GM19324 (cell line): ENCODE results near the gene PLLP.

ENCODE experiments used
- ATAC-seq: cut with Tn5 transposase; IDR thresholded peaks from one replicate; pipeline ENCODE4 v1.9.1; 2021; ENCODE audit warnings: mild to moderate bottlenecking, moderate library complexity; ENCODE audit not compliant: unreplicated experiment, low FRiP score

PLLP gene

DNA sequence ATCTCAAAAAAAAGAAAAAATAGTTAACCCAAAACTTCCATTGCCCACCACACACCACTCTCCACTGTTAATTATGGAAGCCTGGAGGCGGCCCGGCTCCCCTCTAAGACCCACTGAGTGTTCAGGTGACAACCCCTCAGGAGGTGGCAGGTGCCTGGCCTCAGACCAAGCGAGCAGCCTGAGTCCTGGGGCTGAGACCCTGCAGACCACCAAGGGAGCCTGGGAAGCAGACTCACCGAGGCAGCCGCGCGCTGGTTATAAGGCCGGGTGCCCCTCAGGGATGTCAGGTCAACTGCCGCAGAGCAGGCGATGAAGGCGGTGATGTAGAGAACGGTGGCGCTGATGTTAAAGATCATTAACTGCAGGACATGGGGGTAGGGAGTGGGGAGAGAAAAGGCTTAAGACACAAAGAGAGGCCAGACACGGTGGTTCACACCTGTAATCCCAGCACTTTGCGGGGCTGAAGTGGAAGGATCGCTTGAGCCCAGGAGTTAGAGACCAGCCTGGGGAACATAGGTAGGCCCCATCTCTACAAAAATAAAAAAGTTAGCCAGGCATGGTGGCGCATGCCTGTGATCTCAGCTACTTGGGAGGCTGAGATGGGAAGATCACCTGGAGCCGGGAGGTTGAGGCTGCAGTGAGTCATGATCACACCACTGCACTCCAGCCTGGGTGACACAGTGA lies 26.1 kb downstream of the PLLP start:
- ATAC-seq: no peak

DNA sequence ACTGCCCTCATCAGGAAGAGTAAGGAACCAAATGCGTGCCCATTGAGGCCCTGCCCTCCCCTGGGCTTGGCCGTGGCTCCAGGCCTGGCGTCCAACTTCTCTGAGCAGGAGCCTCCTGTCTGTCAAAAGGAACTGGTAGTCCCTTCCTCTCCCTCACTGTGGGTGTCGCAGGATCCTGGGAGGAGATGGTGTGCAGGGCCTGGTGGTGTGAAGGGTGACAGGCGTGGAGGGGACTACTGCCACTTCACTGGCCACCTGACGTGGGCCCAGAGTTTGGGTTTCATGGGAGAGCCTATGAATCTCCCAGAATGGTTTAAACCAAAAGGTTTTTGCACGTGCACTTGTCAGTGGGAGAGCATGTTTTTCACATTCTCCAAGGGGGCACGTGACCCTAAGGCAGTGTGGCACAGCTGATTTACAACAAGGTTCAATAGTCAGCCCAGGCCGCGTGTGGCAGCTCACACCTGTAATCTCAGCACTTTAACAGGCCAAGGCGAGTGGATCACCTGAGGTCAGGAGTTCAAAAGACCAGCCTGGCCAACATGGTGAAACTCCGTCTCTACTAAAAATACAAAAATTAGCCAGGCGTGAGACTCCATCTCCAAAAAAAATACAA lies 26.9 kb downstream of the PLLP start:
- no peak for ATAC-seq

DNA sequence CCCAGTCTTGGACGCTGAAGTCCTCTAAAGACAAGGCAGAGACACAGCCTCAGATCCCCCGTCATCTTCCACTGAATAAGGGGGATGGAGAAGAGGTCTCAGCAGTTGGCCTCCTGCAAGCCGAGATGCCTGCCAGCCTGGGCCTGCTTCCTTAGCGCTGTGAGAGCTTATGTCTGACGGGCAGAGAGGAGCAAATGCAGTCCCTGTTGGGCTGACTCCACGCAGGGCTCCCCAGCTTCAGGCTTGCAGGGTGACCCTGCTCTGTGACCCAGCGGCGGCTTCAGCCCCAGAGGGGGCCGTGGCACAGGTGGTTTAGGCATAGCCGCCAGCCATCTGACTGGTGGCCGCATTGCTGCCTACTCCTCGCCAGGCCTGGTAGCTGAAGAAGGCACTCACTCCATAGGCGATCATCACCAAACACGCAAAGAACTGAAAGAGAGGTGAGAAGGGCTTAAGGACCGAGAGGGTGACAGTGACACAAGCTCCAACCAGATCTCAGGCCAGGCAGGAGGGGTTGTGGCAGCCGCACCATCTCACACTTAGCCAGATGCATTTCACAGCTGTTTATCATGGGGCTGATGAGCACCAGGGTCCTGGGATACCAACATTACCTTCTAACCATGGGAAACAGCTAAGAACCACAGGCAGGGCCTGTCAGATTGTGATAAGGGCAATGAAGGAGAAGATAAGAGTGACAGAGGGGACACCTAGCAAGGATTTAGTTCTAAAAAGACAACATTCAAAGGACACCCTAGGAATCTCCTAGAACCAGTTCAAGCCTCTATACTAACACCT lies 27.7 kb downstream of the PLLP start:
- no peak for ATAC-seq

DNA sequence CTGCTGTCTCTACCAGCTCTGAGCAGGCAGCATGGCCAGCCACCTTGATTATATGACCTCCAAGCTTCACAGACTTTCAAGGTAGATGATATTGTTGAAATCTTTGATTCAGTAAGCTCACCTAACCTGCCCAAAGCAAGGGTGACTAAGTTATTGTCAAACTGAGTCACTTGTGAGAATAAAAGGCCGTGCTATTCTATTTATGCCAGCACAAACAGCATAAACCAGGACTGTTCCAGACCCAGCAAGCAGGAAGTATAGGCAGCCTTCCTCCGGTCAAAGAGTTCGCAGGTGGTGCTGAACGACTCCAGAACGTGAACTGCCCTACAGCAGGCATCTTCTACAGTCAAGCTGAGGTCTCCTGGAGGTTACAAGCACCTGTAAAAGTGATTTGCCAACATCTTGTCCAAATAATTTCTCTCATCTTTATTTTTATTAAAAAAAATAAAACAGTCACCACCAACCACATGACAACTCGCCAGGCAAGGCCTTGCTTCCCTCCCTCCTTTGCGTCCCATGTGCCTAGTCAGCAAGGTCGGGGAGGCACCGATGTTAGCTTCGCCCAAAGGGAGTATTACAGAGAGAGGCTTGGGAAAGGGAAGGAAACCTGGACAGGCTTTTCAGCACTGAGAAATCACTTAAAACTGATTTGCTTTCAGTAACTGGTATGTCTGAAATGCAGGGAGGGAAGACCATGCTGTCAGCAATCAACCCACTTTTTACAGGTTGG lies 28.6 kb downstream of the PLLP start:
- ATAC-seq: no peak

DNA sequence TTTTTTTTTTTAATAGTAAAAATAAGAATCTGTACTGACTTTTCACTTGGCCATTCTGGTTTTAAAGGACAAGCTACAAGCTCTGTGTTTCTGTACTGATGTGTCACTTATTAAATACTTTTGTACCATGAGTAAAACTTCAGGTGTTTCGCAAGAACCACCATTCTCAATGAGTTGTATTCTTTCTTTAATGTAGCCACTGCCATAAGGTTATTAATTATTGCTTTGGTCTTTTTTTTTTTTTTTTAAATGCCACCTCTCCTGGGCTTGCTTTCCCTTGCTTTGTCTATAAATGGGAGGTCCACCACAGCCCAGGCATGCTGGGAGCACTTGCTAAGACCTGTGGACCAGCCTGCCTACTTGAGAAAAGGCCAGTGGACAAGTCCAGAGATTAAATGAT lies 31.0 kb downstream of the PLLP start:
- no peak for ATAC-seq

DNA sequence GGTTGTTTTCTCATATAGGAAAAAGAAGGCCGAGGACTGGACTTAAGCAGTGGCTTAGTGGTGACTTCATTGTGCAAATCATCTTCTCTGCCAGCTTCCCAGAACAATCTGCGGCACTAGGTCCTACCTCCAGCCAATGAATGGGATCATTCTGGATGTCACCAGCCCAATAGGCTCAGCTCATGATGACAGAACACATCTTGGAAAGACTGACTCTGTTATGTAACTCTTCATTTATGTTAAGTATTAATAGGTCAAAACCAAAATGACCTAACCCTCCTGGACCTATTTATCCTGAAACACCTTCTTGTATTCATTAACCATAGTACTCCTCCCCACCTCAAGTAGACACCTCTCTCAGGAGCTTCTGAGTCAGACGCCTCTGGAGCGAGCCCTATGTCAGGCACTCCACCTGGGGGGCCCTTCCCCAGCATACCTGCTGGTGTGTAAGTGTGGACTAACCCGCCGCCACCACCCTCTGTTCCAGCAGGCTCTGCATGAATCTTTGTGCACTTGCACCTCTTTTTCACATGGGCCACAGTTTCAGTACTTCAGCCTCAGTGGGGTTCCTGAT lies 32.2 kb downstream of the PLLP start:
- no peak for ATAC-seq

DNA sequence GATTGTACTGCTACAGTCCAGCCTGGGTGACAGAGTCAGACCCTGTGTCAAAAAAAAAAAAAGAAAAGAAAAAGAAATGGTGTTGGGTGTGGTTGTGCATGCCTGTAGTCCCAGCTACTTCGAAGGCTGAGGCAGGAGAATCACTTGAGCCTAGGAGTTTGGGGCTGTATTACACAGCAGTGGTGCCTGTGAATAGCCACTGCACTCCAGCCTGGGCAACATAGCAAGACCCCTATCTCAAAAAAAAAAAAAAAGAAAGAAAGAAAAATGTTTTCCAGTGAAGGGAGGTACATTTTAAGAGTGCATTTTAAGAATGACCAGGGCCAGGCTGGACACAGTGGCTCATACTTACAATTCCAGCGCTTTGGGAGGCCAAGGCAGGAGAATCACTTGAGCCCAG lies 33.1 kb downstream of the PLLP start:
- ATAC-seq: no peak

DNA sequence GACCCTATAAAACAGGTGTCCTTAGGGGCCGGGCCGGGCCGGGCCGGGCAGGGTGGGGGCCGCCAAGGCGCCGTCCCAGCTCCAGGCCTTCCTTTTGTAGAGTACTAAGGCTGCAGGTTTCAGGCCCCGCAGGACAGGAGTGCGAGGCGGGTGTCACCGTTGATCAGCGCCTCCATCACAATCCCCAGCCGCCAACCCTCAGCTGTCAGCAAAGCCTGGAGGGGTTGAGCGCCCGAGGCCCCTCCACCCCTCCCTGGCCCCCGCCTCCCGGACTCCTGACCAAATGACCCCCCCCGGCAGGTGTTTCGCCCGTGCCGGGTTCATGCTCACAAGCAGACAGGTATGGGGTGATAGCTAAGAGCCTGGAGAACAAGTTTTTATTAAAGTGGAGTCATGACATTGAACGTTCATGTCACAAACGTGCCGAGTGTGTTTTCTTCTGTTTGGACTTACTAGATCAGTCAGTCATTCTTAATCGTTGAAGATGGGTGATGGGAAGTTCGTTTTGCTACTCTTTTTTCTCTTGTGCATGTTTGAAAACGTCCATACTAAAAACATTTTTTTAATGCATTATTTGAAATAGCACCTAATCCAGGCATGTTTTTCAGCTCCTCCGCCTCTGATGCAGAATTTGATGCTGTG lies 38.9 kb downstream of the PLLP start:
- ATAC-seq: peak; percentile 32

DNA sequence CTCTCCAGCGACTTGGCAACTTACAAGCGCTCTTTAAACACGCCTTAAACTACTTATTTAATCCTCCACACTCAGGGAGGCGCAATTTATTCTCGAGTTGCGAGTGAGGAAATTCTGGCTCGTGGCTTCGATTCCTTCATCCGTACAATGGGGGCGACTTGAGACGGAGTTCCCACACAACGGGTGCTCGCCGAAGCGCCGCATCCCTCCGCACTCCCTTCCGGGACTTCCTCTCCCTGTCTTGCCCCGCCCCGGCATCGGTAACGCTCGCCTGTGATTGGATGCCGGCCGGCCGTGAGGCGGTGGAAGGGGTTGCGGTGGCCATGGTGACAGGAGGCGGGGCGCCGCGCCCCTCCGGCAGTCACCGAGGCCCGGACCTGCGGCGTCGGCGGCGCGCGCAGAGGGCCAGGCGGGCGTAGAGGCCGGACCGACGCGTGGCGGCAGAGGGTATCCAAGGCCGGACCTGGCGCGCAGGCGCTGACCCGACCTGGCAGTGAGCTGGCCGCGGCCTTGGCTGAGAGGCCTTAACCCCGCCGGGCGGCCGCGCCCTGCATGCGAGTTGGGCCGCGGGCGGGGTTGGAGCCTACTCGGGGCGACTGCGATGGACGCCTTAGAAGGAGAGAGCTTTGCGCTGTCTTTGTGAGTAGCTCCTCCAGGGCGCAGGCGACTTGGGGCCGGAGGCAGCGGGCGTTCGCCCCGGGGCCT lies 39.6 kb downstream of the PLLP start, which contains the start of gene ARL2BP:
ARL2BP (plus strand) TSS at position 493 of the 705 bp plus-strand sequence; CDS start at position 602, 109 bp downstream.
- ATAC-seq: peak; percentile 92

DNA sequence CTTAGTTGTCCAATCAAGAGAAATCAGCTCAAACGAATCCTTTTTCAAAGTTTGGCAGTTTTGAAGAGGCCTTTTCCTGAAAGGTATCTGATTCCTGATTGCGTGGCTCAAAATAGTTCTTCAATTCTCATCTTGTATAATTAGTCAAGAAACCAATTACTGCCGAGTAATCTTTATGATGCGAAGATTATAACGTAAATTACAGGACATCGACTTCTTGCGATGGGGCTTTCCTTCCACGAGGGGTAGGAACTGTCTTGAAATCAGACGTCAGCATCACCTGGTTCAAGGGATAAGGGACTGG lies 40.1 kb downstream of the PLLP start:
- ATAC-seq: peak; percentile 24

DNA sequence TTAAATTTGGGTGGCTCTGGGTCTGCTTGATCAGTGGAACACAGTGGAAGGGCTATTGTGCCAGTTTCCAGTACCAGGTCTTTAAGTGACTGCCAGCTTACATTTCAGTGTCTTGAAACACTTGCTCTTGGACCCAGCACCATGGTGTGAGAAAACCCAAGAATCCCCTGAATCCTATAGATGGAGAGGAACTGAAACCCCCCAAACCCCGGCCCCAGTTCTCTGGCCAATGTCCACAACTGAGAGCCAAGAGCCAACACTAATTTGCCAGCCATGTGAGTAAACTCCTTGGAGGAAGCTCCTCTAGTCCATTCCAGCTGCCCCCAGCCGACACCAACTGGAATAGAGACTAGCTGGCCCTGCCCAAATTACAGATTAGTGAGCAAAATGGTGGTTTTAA lies 41.8 kb downstream of the PLLP start:
- ATAC-seq: no peak

DNA sequence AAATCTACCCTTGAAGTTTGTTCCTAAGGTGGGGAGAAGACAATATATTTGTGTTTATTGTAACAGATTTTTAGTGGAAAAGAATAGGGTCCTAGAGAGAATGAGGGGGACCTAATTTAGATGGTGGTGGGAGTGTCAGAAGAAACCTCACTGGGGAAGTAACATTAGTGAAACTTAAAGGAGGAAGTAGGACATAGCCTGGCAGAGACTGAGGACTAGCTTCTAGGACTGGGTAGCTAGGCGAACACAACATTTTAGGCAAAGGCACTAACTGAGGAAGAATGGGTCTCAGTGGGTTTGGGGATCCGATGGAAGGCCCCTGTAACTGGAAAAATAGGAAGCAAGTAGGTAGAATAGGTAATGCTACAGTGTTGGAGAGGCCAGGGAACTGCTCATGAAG lies 43.6 kb downstream of the PLLP start:
- ATAC-seq: no peak

DNA sequence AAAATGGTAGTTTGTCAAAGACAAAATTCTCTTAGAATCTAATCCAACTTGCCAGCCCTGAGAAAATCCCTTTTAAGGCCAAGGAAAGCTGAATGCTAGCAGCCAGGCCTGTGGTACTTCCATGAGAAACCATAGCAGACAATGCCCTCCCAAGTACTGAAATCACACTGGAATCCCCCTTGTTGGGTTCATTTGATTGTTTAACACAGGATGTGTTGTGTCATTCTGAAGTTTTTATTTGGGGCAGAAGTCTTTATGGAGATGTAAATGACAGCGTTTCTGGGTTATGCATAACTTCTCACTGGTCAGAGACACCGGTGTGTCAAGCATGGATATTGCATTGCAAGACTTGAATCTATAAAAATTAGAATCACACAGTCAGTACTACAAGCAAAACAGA lies 45.4 kb downstream of the PLLP start:
- ATAC-seq: no peak

DNA sequence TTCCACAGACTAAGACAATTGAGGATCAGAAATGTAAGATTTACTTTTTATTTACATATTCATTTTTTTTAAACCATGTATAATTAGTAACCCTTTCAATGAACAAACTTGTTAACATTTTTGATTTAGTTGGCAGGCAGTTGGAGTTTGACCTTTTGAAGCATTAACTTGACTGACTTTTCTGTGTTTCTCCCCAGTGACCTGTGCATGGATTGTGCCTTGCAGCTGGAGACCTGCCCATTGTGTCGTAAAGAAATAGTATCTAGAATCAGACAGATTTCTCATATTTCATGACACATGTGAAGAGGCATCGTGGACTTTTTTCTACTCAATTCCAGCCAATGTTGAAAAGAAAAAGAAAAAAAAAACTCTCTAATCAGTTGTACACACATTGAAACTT lies 45.8 kb downstream of the PLLP start:
- no peak for ATAC-seq

DNA sequence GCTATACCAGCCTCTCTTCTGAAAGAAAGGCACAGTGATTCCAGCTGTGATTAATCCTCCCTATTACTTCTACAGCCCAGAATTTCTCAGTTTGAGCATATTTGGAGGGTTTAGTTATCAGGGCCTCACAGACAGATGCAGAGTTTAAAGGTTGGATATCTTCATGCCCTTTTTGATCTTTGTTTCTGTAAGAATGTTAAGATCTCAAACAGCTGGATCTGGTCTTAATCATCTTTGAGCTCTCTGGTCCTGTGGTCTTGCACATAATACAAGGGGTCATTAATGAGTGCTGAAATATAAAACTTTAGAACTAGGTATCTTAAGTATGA lies 48.5 kb downstream of the PLLP start:
- no peak for ATAC-seq

DNA sequence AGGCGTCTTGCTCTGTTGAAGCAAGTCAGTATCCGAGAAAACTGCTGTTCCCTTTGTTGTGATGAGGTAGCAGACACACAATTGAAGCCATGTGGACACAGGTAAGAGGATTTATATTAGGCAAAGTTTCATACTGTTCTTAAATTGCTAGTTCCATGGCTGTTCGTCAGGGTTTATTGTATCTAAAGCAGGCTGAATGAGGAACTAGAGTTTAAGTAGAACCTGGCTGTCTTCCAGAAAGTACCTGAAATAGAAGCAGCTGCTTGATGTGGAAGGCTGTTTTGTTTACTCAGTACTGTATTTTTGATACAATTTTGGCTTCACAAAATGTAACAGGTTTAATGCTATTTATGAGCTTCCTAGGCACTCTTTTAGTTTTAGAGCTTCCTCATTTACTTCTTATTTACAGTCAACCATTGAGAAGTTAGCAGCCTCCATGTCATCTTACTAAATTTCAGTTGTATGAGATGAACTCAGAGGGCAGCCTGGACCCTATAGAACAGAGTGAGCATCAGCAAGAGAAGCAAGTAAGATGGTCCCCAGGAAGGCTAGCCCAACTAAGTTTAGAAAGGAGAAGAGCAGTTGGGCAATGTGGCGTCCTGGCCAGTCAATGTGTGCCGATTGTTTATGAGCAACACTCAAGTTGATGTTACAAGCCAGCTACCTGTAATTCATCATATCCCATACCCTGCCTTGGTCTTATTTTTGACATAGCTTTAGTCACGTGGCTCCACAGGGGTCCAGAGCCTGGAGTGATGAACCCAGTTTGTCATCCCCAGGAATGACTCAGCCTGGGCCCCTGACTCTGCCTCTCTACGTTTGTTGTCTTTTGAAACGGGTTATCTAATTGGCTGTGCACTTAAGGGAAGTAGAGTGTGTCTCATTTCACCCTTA lies 49.1 kb downstream of the PLLP start:
- ATAC-seq: no peak

DNA sequence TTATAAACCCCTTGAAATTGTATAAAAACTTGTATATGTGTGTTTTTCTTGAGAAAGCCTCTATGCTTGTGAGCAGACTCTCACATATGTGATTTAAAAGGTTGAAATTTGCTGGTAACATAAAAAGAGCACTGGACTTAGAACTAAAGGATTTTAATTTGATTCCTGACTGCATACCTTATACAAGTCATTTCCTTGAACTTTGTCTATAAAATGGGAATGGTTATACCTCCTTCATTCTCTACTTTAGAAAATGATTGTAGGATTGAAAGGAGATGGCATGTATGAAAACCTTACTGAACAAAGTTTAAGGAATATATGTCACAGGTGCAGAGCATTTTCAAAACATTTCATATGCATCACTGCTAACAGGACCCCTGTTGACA lies 49.8 kb downstream of the PLLP start:
- no peak for ATAC-seq

DNA sequence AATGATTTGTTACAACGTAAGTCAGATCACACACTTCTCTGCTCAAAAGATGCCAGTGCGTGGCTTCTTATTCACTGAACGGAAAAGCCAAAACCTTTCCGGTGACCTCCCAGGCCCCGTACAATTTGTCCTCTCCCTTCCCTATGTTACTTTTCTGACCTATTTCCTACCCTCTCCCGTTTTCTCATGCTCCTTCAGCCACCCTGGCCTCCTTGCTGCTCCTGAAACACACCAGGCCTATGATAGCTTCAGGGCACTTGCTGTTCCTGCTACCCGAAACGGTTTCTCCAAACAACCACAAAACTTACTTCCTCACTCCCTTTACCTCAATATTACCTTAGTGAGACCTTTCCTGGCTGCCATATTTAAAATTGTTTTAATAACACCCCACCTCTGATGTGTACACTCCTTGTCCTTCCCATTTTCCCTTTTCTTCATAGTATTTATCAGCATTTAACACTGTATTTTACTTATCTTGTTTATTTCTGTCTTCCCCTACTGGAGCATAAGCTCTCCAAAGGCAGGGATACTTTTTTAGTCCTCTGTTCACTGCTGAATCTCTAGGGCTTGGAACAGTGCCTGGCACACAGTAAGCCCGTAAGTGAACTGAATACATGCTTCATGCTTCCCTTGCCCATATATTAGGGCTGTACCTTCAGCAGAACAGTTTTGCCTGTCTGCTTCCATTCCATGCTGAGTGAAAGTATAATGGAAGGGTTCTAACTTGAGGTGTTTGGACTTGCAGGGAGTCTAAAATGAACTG lies 50.3 kb downstream of the PLLP start:
- ATAC-seq: no peak
